GM18526 (cell line): Measurements from ENCODE around the gene B4GALNT3.

Experiments used
- POLR2A ChIP-seq: IDR thresholded peaks from 3 replicates; pipeline ENCODE4 v1.6.1; 2011; ENCODE audit not compliant: insufficient read length; ENCODE audit errors: extremely low read depth

B4GALNT3 gene

GRCh38 chr12:459430-460258 is at the start of gene B4GALNT3:
Gene B4GALNT3 (plus strand): TSS chr12:459939. CDS start chr12:460377, 438 bp downstream.
- TF ChIP-seq POLR2A, result no peak

GRCh38 chr12:414859-415258 is 44.9 kb upstream of the B4GALNT3 start:
- no peak for TF ChIP-seq POLR2A

GRCh38 chr12:418432-418831 is 41.3 kb upstream of the B4GALNT3 start:
- no peak for TF ChIP-seq POLR2A

- no peak for TF ChIP-seq POLR2A
Measured at GRCh38 chr12:422526-422925, 37.2 kb upstream of the B4GALNT3 start.

GRCh38 chr12:442235-442884 is 17.4 kb upstream of the B4GALNT3 start:
- TF ChIP-seq POLR2A, result no peak

GRCh38 chr12:447141-447540 is 12.6 kb upstream of the B4GALNT3 start:
- no peak for TF ChIP-seq POLR2A

GRCh38 chr12:449203-449602 is 10.5 kb upstream of the B4GALNT3 start:
- no peak for TF ChIP-seq POLR2A

GRCh38 chr12:450438-450837 is 9.3 kb upstream of the B4GALNT3 start:
- no peak for TF ChIP-seq POLR2A

GRCh38 chr12:452667-453210 is 7.0 kb upstream of the B4GALNT3 start:
- no peak for TF ChIP-seq POLR2A

- TF ChIP-seq POLR2A, result no peak
Measured at GRCh38 chr12:454833-455232, 4.9 kb upstream of the B4GALNT3 start.

- TF ChIP-seq POLR2A, result no peak
Measured at GRCh38 chr12:455821-456220, 3.9 kb upstream of the B4GALNT3 start.

- TF ChIP-seq POLR2A, result no peak
Measured at GRCh38 chr12:457676-458075, 2.1 kb upstream of the B4GALNT3 start.

GRCh38 chr12:459050-459429 is 699 bp upstream of the B4GALNT3 start:
- no peak for TF ChIP-seq POLR2A

- no peak for TF ChIP-seq POLR2A
Measured at GRCh38 chr12:460261-461230, 807 bp downstream of the B4GALNT3 start.

GRCh38 chr12:461425-461824 is 1.7 kb downstream of the B4GALNT3 start:
- TF ChIP-seq POLR2A, result no peak
